GM12865 (cell line): ENCODE data around the gene LHX4.

Experiments used
- DNase-seq: peaks from one replicate; pipeline ENCODE4 v3.0.0; 2010; ENCODE audit warnings: low read depth
- H3K4me3 ChIP-seq: 2 replicates; pipeline ENCODE4 v1.5.1; 2011; ENCODE audit warnings: mild to moderate bottlenecking, low read depth, low read length, control low read depth
- CTCF ChIP-seq: IDR thresholded peaks from 2 replicates; pipeline ENCODE4 v1.5.1; 2011; ENCODE audit warnings: low read length, control low read depth, low read depth, inconsistent platforms; ENCODE audit not compliant: insufficient read depth; ENCODE audit errors: missing control alignments

The LHX4 gene

GRCh38 chr1:180231936-180232335 lies 1.9 kb downstream of the LHX4 start:
- H3K4me3 ChIP-seq: peak overlapping the region; percentile 70
- no peak for DNase-seq
- no peak for TF ChIP-seq CTCF

GRCh38 chr1:180232521-180233043 lies 2.5 kb downstream of the LHX4 start:
- DNase-seq: no peak
- H3K4me3 ChIP-seq: no peak overlapping the region
- no peak for TF ChIP-seq CTCF

- no peak for TF ChIP-seq CTCF
- no peak overlapping the region for H3K4me3 ChIP-seq
- no peak for DNase-seq
Observed at GRCh38 chr1:180233191-180234011, 3.3 kb downstream of the LHX4 start.

- no peak for DNase-seq
- no peak for TF ChIP-seq CTCF
- H3K4me3 ChIP-seq: no peak overlapping the region
Observed at GRCh38 chr1:180234369-180235076, 4.5 kb downstream of the LHX4 start.

GRCh38 chr1:180235077-180235501 lies 5.0 kb downstream of the LHX4 start:
- no peak overlapping the region for H3K4me3 ChIP-seq
- no peak for TF ChIP-seq CTCF
- DNase-seq: no peak

GRCh38 chr1:180235502-180236239 lies 5.6 kb downstream of the LHX4 start:
- TF ChIP-seq CTCF: no peak
- no peak for DNase-seq
- H3K4me3 ChIP-seq: no peak overlapping the region
